Measurements from ENCODE around the gene POLR3E. TPM values are rescaled to one million over a fixed set of nuclear protein-coding genes. Genes with fewer than 3 reads are reported as not detected.
"Not testable (repeated sequence)": the region's sequence is repeated elsewhere in the genome, so short reads cannot be mapped to it uniquely, and the experiment has no call there.

The POLR3E gene
- total and polyA plus RNA-seq, 4 experiments from 2014 or later, result 10.0 to 94.0 (median 52.2) TPM

DNA sequence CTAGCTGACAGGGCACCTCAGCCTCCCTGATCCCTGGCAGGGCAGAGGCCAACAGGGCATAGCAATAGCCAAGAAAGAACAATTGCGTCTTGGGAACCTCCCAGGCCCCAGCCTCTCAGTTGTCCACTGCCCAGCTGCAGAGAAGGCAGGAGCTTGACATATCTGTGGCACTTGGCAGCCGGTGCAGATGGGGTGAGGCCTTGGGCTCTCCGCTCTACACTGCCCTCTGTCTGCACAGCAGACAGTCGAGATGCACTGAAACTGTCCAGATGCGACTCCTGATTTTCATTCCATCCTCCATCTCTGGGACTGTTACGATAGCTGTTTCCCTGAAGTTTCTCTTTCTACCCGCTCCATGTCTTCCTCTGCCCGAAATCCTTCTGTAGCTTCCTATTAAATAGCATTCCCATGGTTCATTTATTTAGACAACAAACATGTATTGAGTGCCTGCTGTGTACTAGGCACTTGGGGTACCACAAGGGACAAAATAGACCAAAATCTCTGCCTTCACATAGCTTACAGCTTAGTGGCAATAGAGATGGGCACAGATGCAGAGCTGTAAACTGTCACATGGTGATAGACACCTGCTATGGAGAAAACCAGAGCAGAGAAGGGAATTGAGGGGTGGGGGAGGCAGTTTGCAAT is 3.3 kb downstream of the POLR3E start:
- Mint-ChIP-seq H3K27ac (peak overlapping the region; percentile 74 to 100 (median 90)), H3K36me3 (peaks cover 29 to 64% of the 10 kb centered on the region in 2 donors), H3K27me3 (peaks cover 0 to 4% of the 10 kb centered on the region in 2 donors), H3K4me3 (peak overlapping the region in 6 of 8 donors; percentile 1 to 79 (median 50)), H3K4me1 (peaks cover 31 to 62% (median 49%) of the 10 kb centered on the region in 4 donors), H3K9me3 (peaks cover 0 to 12% (median 0%) of the 10 kb centered on the region in 8 donors)
- peak in 4 of 5 donors; percentile 34 to 45 (median 42) for DNase-seq
- peak overlapping the region; percentile 3 for H3K27ac ChIP-seq (ENCODE audit: low read depth, low read length)
- intact Hi-C loops (cut with micrococcal nuclease), result no loop called here
- no peak overlapping the region for H3K4me3 ChIP-seq (ENCODE audit: low read length in 2 of 2)
- H3K9me3 ChIP-seq (ENCODE audit: control insufficient read depth in 1 of 2, low read length in 2 of 2), result no peaks in the 10 kb centered on the region
- H3K4me1 ChIP-seq (ENCODE audit: insufficient read depth, low read length), result peaks cover 37% of the 10 kb centered on the region
- CTCF ChIA-PET (ENCODE audit: partially characterized antibody), result interaction anchor here (0.5 to 5.8 kb wide), 25 partner anchors 8 to 697 kb away, joined by 3 to 89 read pairs (median 5); partner anchors contain the start of genes CDR2, EEF2K and PDZD9
- H3K27me3 ChIP-seq (ENCODE audit: insufficient read depth, low read length), result no peaks in the 10 kb centered on the region
- POLR2A ChIA-PET (ENCODE audit: partially characterized antibody), result interaction anchor here (0.6 to 7.6 kb wide), 6 partner anchors 95 to 349 kb away, joined by 3 to 196 read pairs (median 6); partner anchors contain the start of genes EEF2K and MOSMO
- peaks cover 34% of the 10 kb centered on the region for H3K36me3 ChIP-seq (ENCODE audit: insufficient read depth, low read length)

DNA sequence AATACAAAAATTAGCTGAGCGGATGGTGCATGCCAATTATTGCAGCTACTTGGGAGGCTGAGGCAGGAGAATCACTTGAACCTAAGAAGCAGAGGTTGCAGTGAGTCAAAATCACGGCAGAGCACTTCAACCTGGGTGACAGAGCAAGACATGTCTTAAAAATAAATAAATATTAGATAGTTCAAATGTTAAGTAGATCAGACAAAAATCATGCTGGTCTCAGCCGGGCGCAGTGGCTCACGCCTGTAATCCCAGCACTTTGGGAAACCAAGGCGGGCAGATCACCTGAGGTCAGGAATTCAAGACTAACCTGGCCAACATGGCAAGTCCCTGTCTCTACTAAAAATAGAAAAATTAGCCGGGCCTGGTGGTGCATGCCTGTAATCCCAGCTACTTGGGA is 4.2 kb downstream of the POLR3E start:
- Mint-ChIP-seq H3K4me1 (peaks cover 28 to 57% (median 45%) of the 10 kb centered on the region in 4 donors), H3K9me3 (peaks cover 0 to 12% (median 0%) of the 10 kb centered on the region in 8 donors), H3K36me3 (peaks cover 29 to 72% of the 10 kb centered on the region in 2 donors), H3K27ac (peak overlapping the region in 4 of 7 donors; percentile 74 to 100 (median 94))
- H3K4me3 ChIP-seq (ENCODE audit: low read length in 2 of 2); DNase-seq; intact Hi-C loops (cut with micrococcal nuclease); H3K27ac ChIP-seq (ENCODE audit: low read depth, low read length); H3K4me3 Mint-ChIP-seq; H3K27me3 ChIP-seq (ENCODE audit: insufficient read depth, low read length); H3K27me3 Mint-ChIP-seq; H3K9me3 ChIP-seq (ENCODE audit: control insufficient read depth in 1 of 2, low read length in 2 of 2): not testable (repeated sequence)
- CTCF ChIA-PET (ENCODE audit: partially characterized antibody), result interaction anchor here (0.6 to 5.8 kb wide), 14 partner anchors 8 to 481 kb away, joined by 3 to 89 read pairs (median 6); partner anchors contain the start of gene EEF2K
- POLR2A ChIA-PET (ENCODE audit: partially characterized antibody), result interaction anchor here (2.2 to 7.6 kb wide), 2 partner anchors 109 to 294 kb away, joined by 8 to 196 read pairs; partner anchors contain the start of gene MOSMO
- H3K4me1 ChIP-seq (ENCODE audit: insufficient read depth, low read length), result peaks cover 32% of the 10 kb centered on the region
- H3K36me3 ChIP-seq (ENCODE audit: insufficient read depth, low read length), result peaks cover 42% of the 10 kb centered on the region

DNA sequence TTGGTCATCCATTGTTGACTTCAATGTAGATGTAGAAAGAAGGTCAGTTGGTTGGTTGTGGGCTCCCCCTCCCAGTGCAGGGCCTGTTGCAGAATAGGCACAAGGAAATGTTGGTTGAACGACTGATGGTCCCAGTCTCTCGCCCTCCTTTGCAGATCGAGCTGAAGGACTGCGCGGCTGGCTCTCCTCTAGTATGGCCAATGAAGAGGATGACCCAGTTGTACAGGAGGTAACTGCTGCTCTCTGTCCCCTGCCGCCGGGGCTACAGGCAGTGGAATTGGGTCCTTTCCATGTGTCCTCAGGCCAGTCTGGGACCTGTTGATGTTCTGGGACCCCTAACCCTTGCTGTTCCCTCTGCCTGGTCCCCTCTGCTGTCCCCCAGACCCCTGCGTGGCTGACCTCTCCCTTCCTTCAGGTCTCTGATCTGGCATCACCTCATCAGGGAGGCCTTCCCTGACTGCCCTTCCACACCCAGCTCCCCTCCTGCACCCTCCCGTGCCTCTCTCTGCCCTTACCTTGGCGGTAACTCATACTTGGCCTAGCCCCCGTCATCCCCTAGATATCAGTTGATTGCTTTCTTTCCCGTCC is 5.7 kb downstream of the POLR3E start:
- Mint-ChIP-seq H3K36me3 (peaks cover 31 to 78% of the 10 kb centered on the region in 2 donors), H3K27me3 (no peaks in the 10 kb centered on the region), H3K9me3 (peaks cover 0 to 6% (median 0%) of the 10 kb centered on the region in 8 donors), H3K4me3 (no peak overlapping the region), H3K4me1 (peaks cover 28 to 52% (median 40%) of the 10 kb centered on the region in 4 donors), H3K27ac (peak overlapping the region in 3 of 7 donors; percentile 44 to 71 (median 70))
- Histone ChIP-seq H3K27me3 (ENCODE audit: insufficient read depth, low read length) (no peaks in the 10 kb centered on the region), H3K27ac (ENCODE audit: low read depth, low read length) (no peak overlapping the region), H3K9me3 (ENCODE audit: control insufficient read depth in 1 of 2, low read length in 2 of 2) (no peaks in the 10 kb centered on the region), H3K36me3 (ENCODE audit: insufficient read depth, low read length) (peaks cover 56% of the 10 kb centered on the region), H3K4me3 (ENCODE audit: low read length in 2 of 2) (no peak overlapping the region), H3K4me1 (ENCODE audit: insufficient read depth, low read length) (peaks cover 28% of the 10 kb centered on the region)
- ChIA-PET CTCF (ENCODE audit: partially characterized antibody) (interaction anchor here (0.7 to 1.0 kb wide), 2 partner anchors 16 to 98 kb away, joined by 3 read pairs; no protein-coding TSS in a partner anchor), POLR2A (ENCODE audit: partially characterized antibody) (no interaction called here)
- intact Hi-C loops (cut with micrococcal nuclease), result no loop called here
- DNase-seq, result no peak

- H3K9me3 ChIP-seq (ENCODE audit: control insufficient read depth in 1 of 2, low read length in 2 of 2), result no peaks in the 10 kb centered on the region
- H3K9me3 Mint-ChIP-seq, result no peaks in the 10 kb centered on the region
- peaks cover 22 to 42% (median 30%) of the 10 kb centered on the region in 4 donors for H3K4me1 Mint-ChIP-seq
- POLR2A ChIA-PET (ENCODE audit: partially characterized antibody), result no interaction called here
- peaks cover 16% of the 10 kb centered on the region for H3K4me1 ChIP-seq (ENCODE audit: insufficient read depth, low read length)
- intact Hi-C loops (cut with micrococcal nuclease), result no loop called here
- H3K4me3 ChIP-seq (ENCODE audit: low read length in 2 of 2), result no peak overlapping the region
- H3K36me3 ChIP-seq (ENCODE audit: insufficient read depth, low read length), result peaks cover 71% of the 10 kb centered on the region
- no peak overlapping the region for H3K4me3 Mint-ChIP-seq
- H3K27ac Mint-ChIP-seq, result peak overlapping the region in 6 of 7 donors; percentile 27 to 83 (median 58)
- no peak overlapping the region for H3K27ac ChIP-seq (ENCODE audit: low read depth, low read length)
- H3K27me3 ChIP-seq (ENCODE audit: insufficient read depth, low read length), result no peaks in the 10 kb centered on the region
- peaks cover 36 to 79% of the 10 kb centered on the region in 2 donors for H3K36me3 Mint-ChIP-seq
- CTCF ChIA-PET (ENCODE audit: partially characterized antibody), result interaction anchor here (0.9 to 1.0 kb wide), 2 partner anchors 15 to 227 kb away, joined by 3 to 4 read pairs; no protein-coding TSS in a partner anchor
- no peak for DNase-seq
- H3K27me3 Mint-ChIP-seq, result no peaks in the 10 kb centered on the region
Observed at GRCh38 chr16:22304411-22304810, 7.2 kb downstream of the POLR3E start.

DNA sequence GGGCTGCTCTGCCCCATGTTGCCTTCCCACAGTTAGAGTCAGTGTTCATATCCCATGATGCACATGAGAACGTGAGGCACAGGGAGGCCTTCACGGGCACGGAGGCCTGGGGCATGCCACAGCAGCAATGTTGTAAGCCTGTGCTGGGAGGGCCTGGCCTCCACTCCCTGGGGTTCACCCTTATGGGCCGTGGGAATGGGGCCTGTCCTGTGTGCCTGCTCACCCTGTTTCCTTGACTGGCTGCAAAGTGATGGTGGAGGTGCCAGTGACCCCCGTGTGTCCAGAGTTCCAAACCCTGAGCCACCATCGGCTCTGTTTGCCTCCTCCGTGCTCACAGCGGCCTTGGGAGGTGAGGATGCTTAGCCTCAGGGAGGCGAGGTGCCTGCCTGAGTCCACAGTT is 9.6 kb downstream of the POLR3E start:
- Histone ChIP-seq H3K4me3 (ENCODE audit: low read length in 2 of 2) (no peak overlapping the region), H3K4me1 (ENCODE audit: insufficient read depth, low read length) (no peaks in the 10 kb centered on the region), H3K36me3 (ENCODE audit: insufficient read depth, low read length) (peaks cover 81% of the 10 kb centered on the region), H3K9me3 (ENCODE audit: control insufficient read depth in 1 of 2, low read length in 2 of 2) (no peaks in the 10 kb centered on the region), H3K27me3 (ENCODE audit: insufficient read depth, low read length) (no peaks in the 10 kb centered on the region), H3K27ac (ENCODE audit: low read depth, low read length) (no peak overlapping the region)
- no peak overlapping the region for H3K27ac Mint-ChIP-seq
- no peaks in the 10 kb centered on the region for H3K9me3 Mint-ChIP-seq
- intact Hi-C loops (cut with micrococcal nuclease), result no loop called here
- no peak for DNase-seq
- ChIA-PET POLR2A (ENCODE audit: partially characterized antibody) (no interaction called here), CTCF (ENCODE audit: partially characterized antibody) (interaction anchor here (2.8 kb wide), 1 partner anchor 12 kb away, joined by 17 read pairs; no protein-coding TSS in a partner anchor)
- peaks cover 7 to 23% (median 15%) of the 10 kb centered on the region in 4 donors for H3K4me1 Mint-ChIP-seq
- no peak overlapping the region for H3K4me3 Mint-ChIP-seq
- H3K27me3 Mint-ChIP-seq, result no peaks in the 10 kb centered on the region
- H3K36me3 Mint-ChIP-seq, result peaks cover 32 to 82% of the 10 kb centered on the region in 2 donors

DNA sequence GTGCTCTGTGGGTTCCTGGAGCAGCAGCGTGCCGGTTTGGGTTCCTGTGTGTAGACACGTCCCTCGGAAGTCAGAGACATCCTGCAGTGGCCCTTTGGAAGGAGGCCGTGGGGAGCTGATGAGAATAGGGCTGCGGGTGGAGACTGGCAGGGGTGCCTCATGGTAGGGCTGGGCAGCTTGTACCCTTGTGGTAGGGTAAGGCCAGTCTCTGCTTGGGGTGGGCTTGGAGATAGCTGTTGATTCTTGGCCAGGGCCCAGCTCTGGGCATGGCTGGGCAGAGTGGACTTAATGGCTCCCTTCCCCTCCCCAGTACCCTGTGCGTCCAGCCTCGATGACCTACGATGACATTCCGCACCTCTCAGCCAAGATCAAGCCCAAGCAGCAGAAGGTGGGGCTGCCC is 10.6 kb downstream of the POLR3E start:
- Mint-ChIP-seq H3K9me3 (no peaks in the 10 kb centered on the region), H3K4me1 (peaks cover 1 to 13% (median 8%) of the 10 kb centered on the region in 4 donors), H3K27ac (peak overlapping the region in 4 of 7 donors; percentile 24 to 65 (median 50)), H3K36me3 (peaks cover 31 to 82% of the 10 kb centered on the region in 2 donors), H3K27me3 (no peaks in the 10 kb centered on the region), H3K4me3 (peak overlapping the region in 1 of 8 donors; percentile 3)
- Histone ChIP-seq H3K9me3 (ENCODE audit: control insufficient read depth in 1 of 2, low read length in 2 of 2) (no peaks in the 10 kb centered on the region), H3K4me3 (ENCODE audit: low read length in 2 of 2) (no peak overlapping the region), H3K27me3 (ENCODE audit: insufficient read depth, low read length) (no peaks in the 10 kb centered on the region), H3K27ac (ENCODE audit: low read depth, low read length) (no peak overlapping the region), H3K4me1 (ENCODE audit: insufficient read depth, low read length) (no peaks in the 10 kb centered on the region), H3K36me3 (ENCODE audit: insufficient read depth, low read length) (peaks cover 81% of the 10 kb centered on the region)
- DNase-seq, result no peak
- ChIA-PET CTCF (ENCODE audit: partially characterized antibody) (interaction anchor here (2.8 kb wide), 1 partner anchor 11 kb away, joined by 17 read pairs; no protein-coding TSS in a partner anchor), POLR2A (ENCODE audit: partially characterized antibody) (interaction anchor here (0.9 kb wide), 1 partner anchor 9 kb away, joined by 3 read pairs; no protein-coding TSS in a partner anchor)
- intact Hi-C loops (cut with micrococcal nuclease), result no loop called here

All from CD4-positive, alpha-beta memory T cell (primary cell).